ENCODE data around the gene GPC6.

The GPC6 gene

GRCh38 chr13:94050686-94051085 lies 824.1 kb downstream of the GPC6 start:
- no peak for DNase-seq (ENCODE audit: low read depth)
- H3K4me3 ChIP-seq (ENCODE audit: low read depth, low read length): no peak overlapping the region
- TF ChIP-seq, protein P1, sequence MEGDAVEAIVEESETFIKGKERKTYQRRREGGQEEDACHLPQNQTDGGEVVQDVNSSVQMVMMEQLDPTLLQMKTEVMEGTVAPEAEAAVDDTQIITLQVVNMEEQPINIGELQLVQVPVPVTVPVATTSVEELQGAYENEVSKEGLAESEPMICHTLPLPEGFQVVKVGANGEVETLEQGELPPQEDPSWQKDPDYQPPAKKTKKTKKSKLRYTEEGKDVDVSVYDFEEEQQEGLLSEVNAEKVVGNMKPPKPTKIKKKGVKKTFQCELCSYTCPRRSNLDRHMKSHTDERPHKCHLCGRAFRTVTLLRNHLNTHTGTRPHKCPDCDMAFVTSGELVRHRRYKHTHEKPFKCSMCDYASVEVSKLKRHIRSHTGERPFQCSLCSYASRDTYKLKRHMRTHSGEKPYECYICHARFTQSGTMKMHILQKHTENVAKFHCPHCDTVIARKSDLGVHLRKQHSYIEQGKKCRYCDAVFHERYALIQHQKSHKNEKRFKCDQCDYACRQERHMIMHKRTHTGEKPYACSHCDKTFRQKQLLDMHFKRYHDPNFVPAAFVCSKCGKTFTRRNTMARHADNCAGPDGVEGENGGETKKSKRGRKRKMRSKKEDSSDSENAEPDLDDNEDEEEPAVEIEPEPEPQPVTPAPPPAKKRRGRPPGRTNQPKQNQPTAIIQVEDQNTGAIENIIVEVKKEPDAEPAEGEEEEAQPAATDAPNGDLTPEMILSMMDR (IDR thresholded peaks at IDR 0.05; ENCODE audit: low read depth, low read length, missing control alignments): no peak

GRCh38 chr13:94053986-94054593 lies 827.5 kb downstream of the GPC6 start:
- TF ChIP-seq, protein P1 (IDR thresholded peaks at IDR 0.05; ENCODE audit: low read depth, low read length, missing control alignments): no peak
- no peak for DNase-seq (ENCODE audit: low read depth)
- no peak overlapping the region for H3K4me3 ChIP-seq (ENCODE audit: low read depth, low read length)

DNA sequence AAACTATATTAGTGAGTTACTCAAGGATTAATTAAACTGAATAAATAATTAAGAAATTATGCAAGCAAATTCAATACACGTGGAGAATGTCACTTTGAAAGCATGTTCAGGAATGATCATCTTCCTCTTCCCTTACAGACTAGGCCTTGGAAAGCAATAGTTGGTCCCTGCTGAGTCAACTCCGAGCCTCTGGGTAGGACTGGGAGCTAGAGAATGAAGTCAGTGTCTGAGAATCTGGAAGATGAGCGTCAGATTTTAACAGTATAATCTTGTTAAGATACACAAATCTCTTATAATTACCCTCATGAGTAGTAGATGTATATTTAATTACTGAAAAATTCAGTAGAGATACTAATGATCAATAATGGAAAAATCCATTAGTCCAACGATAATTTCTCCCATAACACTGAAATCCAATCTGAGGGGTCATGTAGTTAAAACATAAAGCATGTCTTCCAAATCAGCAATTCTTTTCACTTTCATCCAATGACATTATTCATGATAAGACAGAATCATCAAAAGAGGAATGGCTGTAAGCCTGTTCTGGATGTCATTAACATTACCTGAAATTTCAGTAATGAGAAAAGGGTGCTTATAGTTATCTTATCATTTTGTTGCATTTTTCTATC lies 829.9 kb downstream of the GPC6 start:
- DNase-seq (ENCODE audit: low read depth): no peak
- TF ChIP-seq, protein P1 (IDR thresholded peaks at IDR 0.05; ENCODE audit: low read depth, low read length, missing control alignments): no peak
- H3K4me3 ChIP-seq (ENCODE audit: low read depth, low read length): no peak overlapping the region

- no peak for DNase-seq (ENCODE audit: low read depth)
- H3K4me3 ChIP-seq (ENCODE audit: low read depth, low read length): no peak overlapping the region
- TF ChIP-seq, protein P1 (IDR thresholded peaks at IDR 0.05; ENCODE audit: low read depth, low read length, missing control alignments): no peak
These were observed 831.1 kb downstream of the GPC6 start for GRCh38 chr13:94057618-94058186.

DNA sequence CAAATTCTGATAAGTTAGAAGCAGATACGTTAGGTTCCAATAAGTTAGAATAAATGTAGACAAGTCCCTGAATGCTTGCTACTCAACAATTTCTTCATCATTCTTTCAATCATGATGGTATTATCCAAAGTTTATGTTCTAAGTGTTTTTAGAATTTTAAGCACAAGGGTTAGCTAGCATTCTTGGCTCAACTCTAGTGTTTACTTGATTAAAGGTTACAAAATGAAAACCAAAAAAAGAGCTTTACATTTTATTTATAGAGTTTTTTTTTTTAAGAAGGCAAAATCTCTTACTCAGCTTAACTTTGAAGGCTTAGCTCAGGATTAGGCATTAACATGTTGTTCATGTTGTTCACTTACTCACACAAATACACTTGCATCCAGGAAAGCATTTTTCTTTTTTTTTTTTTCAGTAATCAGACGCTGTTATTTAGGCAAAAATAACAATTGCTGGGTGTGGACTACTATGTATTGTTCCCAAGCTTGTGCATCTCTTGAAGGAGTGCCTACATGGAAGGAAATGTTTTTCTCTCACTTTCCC lies 832.3 kb downstream of the GPC6 start:
- TF ChIP-seq, protein P1 (IDR thresholded peaks at IDR 0.05; ENCODE audit: low read depth, low read length, missing control alignments): no peak
- no peak for DNase-seq (ENCODE audit: low read depth)
- no peak overlapping the region for H3K4me3 ChIP-seq (ENCODE audit: low read depth, low read length)

- TF ChIP-seq, protein P1 (IDR thresholded peaks at IDR 0.05; ENCODE audit: low read depth, low read length, missing control alignments): no peak
- no peak overlapping the region for H3K4me3 ChIP-seq (ENCODE audit: low read depth, low read length)
- DNase-seq (ENCODE audit: low read depth): no peak
These were observed 834.7 kb downstream of the GPC6 start for GRCh38 chr13:94061301-94061700.

Measured in GM12864 (cell line).